Measurements from ENCODE around the gene UNC5CL.

The UNC5CL gene

DNA sequence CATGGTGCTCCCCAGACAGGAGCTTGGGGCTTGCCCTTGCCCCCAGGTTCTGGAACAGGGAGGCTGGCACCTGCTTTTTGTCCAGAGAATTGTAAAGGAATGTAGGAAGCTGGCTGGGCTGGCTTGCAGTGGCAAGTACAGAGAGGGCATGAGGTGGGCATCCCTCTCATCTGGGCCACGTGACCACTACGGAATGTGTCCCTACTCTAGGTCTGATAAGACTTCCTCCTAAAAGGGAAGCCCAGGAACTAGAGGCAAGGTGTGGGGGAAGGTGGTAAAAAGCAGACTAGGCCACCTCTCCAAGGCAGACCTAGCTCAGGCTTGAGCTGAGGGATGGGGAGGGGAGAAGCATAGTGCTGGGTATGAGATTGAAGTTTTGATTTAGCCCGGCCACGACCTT, 38.8 kb downstream of the UNC5CL start:
- DNase-seq = no peak

DNA sequence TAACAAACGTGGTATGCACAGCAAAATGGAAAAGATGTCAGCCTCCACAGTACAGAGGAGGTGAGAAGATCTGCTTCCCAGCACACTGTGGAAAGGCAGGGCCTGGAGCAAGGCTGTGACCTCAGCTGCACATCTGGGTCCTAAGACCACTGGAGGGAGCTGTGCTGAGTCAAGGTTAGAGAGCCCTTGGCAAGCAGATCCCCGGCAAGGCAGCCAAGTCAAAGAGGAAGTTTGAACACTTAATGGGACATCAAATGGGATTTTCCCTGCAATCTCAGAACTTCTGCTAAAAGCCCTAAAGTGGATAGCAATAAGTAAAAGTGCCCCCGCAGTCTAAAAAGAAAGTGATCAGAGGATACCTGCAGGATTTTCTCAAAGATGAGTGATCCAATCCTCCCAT, 39.5 kb downstream of the UNC5CL start:
- peak; percentile 44 for DNase-seq

DNA sequence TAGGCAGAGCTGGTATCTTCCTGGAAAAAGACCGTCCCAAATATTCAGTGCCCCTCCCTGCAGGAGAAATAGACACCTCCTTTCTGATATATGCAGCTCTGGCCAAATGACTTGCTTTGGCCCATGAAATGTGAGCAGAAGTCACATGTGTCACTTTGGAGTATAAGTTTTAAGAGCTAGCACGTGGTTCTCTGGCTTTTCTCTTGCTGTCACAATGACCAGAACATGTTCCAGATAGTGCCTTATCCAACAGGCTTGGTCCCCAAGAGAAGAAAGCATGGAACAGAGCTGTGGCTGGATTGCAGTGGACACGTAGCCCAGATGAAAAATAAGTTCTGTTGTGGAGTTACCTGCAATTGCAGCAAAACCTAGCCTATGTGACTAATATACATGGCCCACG, 40.4 kb downstream of the UNC5CL start:
- no peak for DNase-seq

DNA sequence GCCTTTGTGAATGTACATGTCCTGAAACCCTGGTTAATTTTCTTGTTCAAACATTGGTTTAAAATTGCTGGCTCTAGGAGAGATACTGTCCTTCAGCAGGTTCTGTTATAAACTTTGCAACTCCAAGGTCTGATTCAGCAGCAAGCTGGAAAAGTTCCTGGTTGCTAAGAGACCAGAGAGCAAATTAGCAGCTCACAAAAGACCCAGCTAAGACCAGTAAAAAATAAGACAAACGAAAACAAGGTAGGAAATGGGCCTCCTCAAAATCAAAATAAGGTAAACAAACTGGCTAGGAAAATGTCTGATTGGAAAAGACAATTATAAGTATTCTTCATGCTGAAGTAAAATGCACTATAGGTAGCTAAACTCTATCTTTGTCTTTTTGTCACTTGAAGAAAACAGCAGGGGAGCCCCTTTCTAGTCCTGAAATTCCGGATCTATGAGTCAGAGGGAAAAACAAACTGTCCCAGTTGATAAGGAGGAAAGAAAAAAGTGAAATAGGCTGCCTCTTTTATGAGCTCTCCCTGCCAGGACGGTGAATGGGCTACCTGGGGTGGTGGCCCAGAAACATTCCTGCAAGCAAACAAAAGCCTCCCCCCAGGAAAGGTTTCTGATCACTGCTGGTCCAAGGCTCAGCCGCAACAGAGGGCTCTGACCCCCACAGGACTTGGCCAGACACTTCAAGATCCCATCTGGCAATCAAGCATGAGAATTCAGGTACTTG, 41.6 kb downstream of the UNC5CL start:
- peak; percentile 66 for DNase-seq

DNA sequence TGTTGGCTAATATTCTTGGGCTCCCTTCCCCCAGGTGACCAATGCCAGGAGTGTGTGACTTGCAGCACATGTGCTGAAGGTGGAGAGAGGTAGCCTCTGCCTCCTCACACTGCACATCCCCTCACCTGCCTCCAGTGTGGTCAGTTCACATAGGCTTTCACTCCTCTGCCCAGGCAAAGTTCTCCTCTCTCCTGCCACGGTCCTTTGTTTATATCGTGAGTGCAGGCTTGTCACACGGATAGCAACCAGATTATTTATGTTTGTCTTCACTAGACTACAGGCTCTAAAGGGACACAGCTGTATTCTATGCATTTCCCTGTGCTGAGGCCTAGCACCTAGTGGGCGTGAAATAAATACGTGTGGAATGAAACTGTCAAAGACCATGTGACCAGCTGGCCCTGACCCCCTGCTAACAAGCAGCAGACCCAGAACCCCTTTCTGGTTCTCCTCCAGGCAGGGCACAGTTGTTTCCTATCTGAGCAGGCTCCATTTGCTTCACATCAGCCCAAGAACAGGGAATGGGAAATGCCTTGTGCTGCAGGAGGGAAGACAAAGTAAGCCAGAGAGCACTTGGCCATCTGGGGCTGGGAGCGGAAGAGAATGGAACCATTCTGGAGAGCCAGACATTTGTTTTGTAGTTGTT, 42.3 kb downstream of the UNC5CL start:
- DNase-seq = no peak

DNA sequence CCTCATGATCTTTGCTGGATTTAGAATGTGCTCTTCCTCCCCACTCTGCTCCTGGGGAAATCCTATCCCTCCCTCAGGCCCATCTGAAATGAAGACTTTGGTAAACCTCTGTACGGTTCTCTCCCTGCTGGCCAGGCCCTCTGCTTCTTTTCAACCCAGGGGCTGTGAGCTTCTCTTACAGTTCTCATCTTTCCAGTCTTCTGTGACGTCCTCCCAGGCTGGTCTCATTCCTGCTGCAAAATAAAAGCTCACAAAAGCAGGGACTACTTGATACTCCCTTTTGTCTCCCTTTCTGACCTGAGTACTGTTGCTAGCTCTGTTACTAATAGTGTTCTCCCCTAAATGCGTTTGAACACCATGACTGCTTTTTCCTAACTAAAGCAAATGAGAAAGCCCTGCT, 46.3 kb downstream of the UNC5CL start:
- DNase-seq = no peak

DNA sequence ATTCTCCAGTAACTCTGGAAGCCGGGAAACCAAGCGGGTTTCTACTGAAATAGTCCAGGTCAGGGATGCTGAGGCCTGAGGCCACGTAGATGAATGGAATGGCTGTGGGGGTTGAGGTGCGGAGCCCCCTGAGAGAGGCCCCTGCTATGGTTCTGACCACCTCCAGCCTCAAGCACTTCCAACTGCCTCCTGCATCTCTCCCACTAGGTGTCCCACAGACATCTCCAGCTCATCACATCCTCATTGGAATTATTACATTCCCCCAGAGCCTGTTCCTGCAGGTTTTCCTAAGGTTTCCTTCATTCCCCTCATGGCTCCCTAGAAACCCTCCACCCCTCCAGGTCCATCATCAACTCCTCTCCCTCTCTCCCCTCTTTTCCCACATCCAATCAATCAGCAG, 48.7 kb downstream of the UNC5CL start:
- DNase-seq = no peak

DNA sequence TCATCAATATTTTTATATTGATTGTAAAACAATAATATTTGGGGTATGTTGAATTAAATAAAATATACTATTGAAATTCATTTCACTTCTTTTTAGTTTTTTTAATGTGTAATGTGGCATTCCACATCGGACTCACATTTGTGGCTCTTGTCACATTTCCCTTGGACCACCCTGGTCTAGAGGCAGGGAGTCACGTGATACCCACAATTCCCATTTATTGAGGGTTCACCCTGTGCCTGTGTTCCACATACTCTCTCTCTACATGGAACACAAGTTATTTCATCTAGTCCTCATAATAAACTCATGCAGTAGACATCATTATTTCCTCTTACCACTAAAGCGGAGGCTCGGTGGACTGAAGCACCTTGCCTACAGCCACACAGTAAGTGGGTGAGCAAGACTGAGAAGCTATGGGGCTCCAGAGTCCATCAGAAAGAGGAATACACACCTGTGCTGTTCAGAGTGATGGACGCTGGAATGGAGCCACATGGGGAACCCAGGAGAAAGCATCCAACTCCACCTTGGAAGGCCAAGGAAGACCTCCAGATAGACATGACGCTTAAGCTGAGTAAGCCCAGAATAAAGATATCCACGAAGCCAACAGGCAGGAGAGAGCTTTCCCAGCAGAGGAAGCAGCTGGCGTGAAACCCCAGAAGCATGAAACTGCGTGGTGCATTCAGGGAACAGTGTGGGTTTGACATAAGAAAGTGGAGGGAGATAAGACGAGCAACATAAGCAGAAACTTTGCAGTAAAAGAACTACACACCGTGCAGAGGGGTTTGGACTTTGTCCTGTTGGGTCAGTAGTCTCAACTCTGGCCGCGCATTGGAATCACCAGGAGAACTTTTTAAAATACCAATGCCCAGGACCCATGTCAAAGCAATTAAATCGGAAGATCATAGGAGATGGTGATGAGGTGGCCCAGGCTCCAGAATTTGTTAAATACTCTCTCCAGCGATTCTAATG, 49.5 kb downstream of the UNC5CL start:
- DNase-seq = no peak

DNA sequence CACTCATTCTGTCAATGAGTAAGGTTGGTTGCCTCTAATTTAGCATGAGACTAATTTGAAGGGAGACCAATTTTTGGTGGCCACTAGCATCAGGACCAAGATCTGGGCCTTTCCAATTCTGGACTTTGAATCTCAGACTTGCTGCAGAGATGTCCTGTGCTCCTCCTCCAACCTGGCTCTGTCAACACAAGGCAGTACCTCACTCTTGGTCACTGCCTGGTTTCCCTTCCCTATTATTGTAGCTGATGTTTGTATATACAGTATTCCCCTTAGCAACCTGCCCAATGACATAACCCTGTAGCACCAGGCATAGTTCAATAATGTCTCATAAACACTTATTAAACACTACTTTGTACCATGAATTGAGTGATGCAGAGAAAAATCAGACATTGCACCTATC, 50.4 kb downstream of the UNC5CL start:
- no peak for DNase-seq

DNA sequence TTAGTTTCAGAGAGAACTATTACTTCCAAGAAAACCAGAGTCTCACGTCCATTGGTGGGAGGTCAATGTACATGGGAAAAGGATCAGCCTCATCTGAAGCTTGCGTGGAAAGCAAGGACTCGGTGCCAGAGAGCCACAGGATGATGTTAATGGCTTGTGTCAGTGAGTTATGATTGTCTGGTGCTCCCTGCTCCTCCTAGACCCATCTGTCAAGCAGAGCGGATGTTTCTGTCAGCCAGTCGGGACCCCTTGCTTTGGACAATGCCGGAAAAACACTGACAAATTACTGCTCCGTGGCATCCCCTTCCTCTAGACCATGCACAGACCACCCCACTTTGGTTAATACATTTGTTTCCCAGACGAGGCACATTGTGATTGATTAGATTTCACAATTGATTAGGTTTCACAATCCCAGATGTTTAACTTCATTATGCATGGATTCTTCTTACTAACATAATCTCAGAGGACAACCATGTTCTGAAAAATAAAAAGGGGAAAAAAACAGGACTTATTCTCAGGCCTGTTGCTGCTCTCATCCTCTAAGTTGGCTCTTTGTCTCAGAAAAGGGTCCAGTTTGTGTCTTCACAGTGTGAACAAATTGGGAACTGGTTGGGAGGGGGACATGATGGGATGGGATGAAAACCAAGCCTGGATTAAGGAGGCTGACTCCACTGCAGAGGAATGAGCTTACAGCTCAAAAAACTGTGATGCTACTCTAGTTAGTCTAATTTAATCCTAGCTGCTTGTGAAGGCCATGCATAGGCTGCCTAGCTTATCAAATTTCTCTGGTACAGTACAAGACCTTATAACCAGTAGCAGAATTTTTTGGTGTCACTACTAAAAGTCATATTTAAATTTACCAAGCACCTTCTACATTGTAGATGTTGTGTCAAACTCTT, 51.9 kb downstream of the UNC5CL start:
- DNase-seq = no peak

DNA sequence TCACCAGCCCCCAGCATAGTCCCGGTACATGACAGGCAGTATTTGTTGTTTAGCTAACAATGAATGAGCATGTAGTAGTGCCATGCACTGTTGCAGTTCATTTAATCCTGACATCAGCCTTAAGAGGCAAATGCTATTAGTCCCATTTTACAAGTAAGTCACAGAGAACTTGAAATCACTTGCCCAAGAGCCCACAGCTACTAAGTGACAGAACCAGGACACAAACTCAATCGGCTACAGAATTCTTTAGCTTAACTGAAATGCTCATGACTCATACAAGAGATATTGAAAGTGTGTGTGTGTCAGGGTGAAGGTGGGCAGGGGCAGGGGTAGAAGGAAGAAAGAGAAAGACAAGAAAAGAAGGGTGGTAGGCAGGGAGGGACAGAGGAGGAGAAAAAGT, 52.7 kb downstream of the UNC5CL start:
- peak; percentile 49 for DNase-seq

DNA sequence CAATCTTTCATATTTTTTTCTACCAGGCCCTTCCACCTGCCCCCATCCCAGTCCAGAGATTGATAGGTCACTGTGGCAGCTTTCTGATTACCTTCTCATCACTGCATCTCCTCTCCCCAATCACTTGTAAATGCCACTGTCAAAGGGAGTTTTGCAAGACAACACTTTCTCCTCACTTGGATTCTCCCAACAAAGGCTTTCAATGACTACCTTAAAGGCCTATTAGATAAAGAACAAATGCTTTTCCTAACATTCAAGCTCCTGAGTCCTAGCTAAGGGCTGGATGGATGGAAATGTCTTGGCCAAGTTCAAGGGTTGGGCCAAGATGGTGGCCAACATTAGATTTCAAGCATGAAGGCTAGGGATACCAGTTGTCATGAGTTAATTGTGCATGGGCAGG, 55.3 kb downstream of the UNC5CL start:
- DNase-seq = no peak

DNA sequence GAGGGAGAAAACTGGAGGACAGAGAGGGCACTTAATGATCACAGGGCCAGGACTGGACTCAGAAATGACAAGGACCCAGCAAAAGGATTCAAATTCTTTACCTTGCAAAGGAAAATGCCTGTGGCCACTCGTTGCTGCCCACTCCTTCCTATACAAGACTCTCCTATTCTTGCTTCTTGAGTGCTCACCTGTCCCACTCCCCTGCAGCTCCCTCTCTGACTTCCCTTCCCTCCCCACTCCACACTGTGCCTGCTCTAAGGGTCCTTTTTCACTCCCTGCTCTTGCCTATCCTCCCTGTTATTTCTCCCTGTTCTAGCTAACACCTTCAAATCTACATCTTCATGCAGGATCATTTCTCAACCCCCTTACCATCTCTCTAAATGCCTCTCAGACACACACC, 56.1 kb downstream of the UNC5CL start:
- DNase-seq = no peak

DNA sequence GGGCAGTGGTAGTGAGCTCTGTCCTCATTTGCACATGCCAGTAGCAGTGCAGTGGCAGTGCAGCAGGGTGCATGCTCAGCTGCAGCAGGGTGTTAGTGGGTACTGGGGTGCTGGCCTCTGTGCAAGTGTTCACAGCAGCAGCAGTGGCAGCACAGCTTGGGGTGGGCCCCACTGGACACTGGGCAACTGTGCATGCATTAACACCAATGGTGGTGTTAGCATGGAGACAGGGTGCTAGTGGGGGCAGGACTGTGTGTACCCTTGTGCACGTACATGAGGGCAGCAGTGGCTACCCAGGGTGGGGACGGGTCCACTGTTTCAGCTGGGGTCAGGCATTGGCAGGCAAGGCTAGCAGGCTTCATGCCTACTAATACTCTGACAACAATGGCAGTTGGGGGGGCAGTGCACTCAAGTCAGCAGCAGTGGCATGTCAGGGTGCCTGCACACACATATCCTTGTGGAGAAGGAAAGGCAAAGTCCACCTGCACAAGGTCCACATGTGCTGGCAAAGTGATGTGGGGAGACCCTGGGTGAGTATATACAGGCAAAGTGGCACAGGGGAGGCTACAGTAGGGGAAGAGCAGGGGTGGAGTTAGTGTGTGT, 60.2 kb downstream of the UNC5CL start:
- no peak for DNase-seq

DNA sequence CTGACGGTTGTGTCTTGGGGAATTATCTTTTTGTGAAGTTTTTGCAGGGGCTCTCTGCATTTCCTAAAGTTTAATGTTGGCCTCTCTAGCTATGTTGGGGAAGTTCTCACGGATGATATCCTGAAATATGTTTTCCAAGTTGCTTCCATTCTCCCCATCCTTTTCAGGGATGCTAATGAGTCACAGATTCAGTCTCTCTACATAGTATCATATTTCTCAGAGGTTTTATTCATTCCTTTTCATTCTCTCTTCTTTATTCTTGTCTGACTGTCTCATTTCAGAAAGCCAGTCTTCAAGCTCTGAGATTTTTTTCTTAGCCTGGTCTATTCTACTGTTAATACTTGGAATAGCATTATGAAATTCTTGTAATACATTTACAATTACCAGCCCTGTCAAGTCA, 61.3 kb downstream of the UNC5CL start:
- DNase-seq = peak; percentile 30

DNA sequence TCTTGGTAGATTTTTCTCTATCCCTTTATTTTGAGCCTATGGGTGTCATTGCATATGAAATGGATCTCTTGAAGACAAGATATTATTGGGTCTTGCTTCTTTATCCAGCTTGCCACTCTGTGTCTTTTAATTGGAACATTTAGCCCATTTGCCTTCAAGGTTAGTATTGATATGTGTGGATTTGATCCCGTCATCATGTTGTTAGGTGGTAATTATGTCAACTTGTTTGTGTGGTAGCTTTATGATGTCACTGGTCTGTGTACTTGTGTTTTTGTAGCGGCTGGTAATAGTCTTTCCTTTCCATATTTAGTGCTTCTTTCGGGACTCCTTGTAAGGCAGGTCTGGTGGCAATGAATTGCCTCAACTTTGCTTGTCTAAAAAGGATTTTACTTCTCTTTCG, 61.9 kb downstream of the UNC5CL start:
- no peak for DNase-seq
